PFSK-1 (cell line): Measurements from ENCODE around the gene GALNTL6.

Experiments
- FOXP2 ChIP-seq: optimal IDR thresholded peaks from 2 replicates; pipeline ENCODE3; 2011; ENCODE audit warnings: borderline replicate concordance, control low read depth, inconsistent platforms; ENCODE audit not compliant: insufficient read depth; ENCODE audit errors: extremely low read length, extremely low read depth
- POLR2AphosphoS5 ChIP-seq: IDR thresholded peaks from 2 replicates; pipeline ENCODE4 v1.6.1; 2012; ENCODE audit warnings: low read depth, mild to moderate bottlenecking, control low read depth, low read length, moderate library complexity
- REST ChIP-seq, 2 experiments: IDR thresholded peaks; 2 replicates each; pipeline versions ENCODE4 v1.6.1 to v1.8.0; 2011 to 2012; ENCODE audit warnings: low read depth in 2 of 2, low read length in 2 of 2, control low read depth in 1 of 2, inconsistent platforms in 1 of 2, mild to moderate bottlenecking in 1 of 2, moderate library complexity in 1 of 2; ENCODE audit not compliant: insufficient read depth in 1 of 2
- SIN3A ChIP-seq: IDR thresholded peaks from 2 replicates; pipeline ENCODE4 v1.6.1; 2012; ENCODE audit warnings: mild to moderate bottlenecking, low read length, moderate library complexity, borderline replicate concordance; ENCODE audit not compliant: insufficient read depth
- TAF1 ChIP-seq: IDR thresholded peaks from 2 replicates; pipeline ENCODE4 v1.6.1; 2012; ENCODE audit warnings: low read length, control low read depth, borderline replicate concordance; ENCODE audit not compliant: insufficient read depth

GRCh38 chr4:172770787-172771186 lies 957.6 kb downstream of the GALNTL6 start:
- TF ChIP-seq POLR2AphosphoS5 (no peak), TAF1 (no peak), FOXP2 (no peak), SIN3A (no peak), REST (IDR thresholded peaks at IDR 0.05; ENCODE audit: insufficient read depth in 1 of 2, low read depth in 2 of 2, low read length in 2 of 2) (no peak)
